IPS DF 6.9 (cell line): ENCODE measurements around the gene CCDC93.
"Not testable (repeated sequence)": the region's sequence is repeated elsewhere in the genome, so short reads cannot be mapped to it uniquely, and the experiment has no call there.

ENCODE experiments used
- DNase-seq: peaks from one replicate; pipeline ENCODE4 v3.0.0-alpha.2; 2013; ENCODE audit warnings: low read depth, low spot score
- H3K27ac ChIP-seq: one replicate; pipeline ENCODE4 v1.5.1; 2013; ENCODE audit warnings: low read length, control low read depth
- H3K27me3 ChIP-seq: 2 replicates; pipeline ENCODE4 v1.6.1; 2013; ENCODE audit warnings: mild to moderate bottlenecking, low read length; ENCODE audit not compliant: control insufficient read depth, insufficient read depth
- H3K36me3 ChIP-seq: 2 replicates; pipeline ENCODE4 v1.6.1; 2013; ENCODE audit warnings: low read length; ENCODE audit not compliant: control insufficient read depth, insufficient read depth
- H3K4me1 ChIP-seq: 2 replicates; pipeline ENCODE4 v1.6.1; 2013; ENCODE audit warnings: low read length; ENCODE audit not compliant: control insufficient read depth, insufficient read depth
- H3K4me3 ChIP-seq: 2 replicates; pipeline ENCODE4 v1.5.1; 2013; ENCODE audit warnings: mild to moderate bottlenecking, low read length
- H3K9me3 ChIP-seq: 2 replicates; pipeline ENCODE4 v1.6.1; 2013; ENCODE audit warnings: low read length, inconsistent platforms; ENCODE audit not compliant: control insufficient read depth, insufficient read depth
- WGBS: extraction: QIAGEN DNeasy Blood & Tissue Kit; methylation state at CpG from one replicate; pipeline ENCODE4 v1.1.7; 2013; ENCODE audit warnings: mixed read lengths, missing lambda C conversion rate; ENCODE audit not compliant: insufficient read length, insufficient coverage; 5-methylcytosine and 5-hydroxymethylcytosine counted together

Gene CCDC93

DNA sequence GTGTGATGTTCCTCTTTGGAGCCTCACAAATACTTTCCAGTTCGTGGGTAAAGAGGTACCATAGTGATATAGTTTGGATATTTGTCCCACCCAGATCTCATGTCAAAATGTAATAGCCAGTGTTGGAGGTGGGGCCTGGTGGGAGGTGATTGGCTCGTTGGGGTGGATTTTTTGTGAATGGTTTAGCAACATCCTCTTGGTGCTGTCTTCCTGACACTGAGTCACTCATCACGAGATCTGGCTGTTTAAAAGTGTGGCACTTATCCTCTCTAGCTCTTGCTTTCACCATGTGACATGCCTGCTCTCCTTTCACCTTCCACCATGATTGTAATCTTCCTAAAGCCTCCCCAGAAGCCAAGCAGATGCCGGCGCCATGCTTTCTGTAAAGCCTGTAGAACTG, 3.0 kb upstream of the CCDC93 start:
- no peaks in the 10 kb centered on the region; the same call in 1 of the 2 replicates for H3K27me3 ChIP-seq
- DNase-seq: no peak
- no peak overlapping the region for H3K4me3 ChIP-seq
- no peak overlapping the region for H3K27ac ChIP-seq
- no peaks in the 10 kb centered on the region for H3K9me3 ChIP-seq
- no CpG with 5 or more reads among the region's 5 CpGs for WGBS
- no peaks in the 10 kb centered on the region for H3K36me3 ChIP-seq
- 0 out of 2 replicates have a peak, but pooled peaks cover 4% of the 10 kb centered on the region for H3K4me1 ChIP-seq

DNA sequence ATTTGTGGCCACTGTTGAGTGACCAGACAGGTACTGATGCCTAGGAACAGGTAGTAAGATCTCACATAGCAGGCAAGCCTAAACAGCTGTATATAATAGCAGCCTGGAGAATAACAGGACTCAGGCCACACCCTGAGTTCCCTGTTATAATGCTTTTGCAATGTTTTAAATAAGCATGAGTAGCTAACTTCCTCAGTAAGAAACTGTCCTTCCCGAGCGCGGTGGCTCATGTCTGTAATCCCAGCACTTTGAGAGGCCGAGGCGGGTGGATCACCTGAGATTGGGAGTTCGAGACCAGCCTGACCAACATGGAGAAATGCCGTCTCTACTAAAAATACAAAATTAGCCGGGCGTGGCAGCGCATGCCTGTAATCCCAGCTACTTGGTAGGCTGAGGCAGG, 1.9 kb upstream of the CCDC93 start:
- H3K36me3 ChIP-seq, H3K27ac ChIP-seq, H3K27me3 ChIP-seq, H3K4me3 ChIP-seq, DNase-seq, H3K4me1 ChIP-seq, H3K9me3 ChIP-seq: not testable (repeated sequence)
- no CpG with 5 or more reads among the region's 10 CpGs for WGBS

DNA sequence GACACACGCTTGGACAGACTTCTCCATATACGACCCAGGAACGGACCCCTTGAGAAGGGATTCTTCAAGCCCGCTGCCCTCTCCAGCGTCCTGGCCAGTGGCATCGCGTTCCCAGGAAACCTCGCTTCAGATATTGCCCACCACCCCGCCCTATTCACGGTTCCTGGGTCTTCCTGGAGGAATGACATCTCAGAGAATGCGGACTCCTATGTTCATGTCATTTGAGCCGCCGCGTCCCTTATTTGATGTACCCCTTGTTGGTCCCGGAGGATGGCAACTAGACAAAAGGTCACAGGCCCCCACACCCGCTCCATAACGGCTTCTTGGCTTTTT, 588 bp upstream of the CCDC93 start:
- DNase-seq: no peak
- H3K36me3 ChIP-seq: no peaks in the 10 kb centered on the region
- H3K9me3 ChIP-seq: no peaks in the 10 kb centered on the region
- H3K27me3 ChIP-seq: no peaks in the 10 kb centered on the region; the same call in 1 of the 2 replicates
- no CpG with 5 or more reads among the region's 17 CpGs for WGBS
- H3K4me3 ChIP-seq: peak overlapping the region; percentile 99; the same call in 1 of the 2 replicates
- H3K27ac ChIP-seq: no peak overlapping the region
- H3K4me1 ChIP-seq: 0 out of 2 replicates have a peak, but pooled peaks cover 1% of the 10 kb centered on the region

DNA sequence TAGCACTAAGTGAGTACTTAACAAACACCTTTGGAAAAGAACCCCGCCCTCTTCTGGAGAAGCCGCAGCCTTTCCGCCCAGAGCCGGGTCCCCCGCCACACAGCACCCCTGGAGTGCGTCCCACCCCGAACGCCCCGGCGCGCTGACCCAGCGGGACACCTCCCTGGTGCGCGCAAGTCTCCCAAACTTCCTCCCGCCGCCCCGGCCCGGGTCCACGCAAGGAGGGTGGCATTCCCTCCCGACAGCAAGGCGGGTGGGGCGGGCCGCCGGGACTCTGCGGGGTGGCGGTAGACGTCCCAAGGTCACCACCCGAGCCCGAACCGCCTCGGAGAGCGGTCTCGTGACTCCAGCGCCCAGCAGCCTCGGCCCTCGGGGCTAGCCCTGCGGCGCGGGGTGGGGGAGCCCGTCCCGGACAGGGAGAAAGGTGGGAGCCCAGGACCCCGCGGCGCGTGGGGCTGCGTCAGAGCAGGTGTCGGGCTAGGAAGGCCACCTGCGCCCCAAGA, 598 bp downstream of the CCDC93 start:
- H3K36me3 ChIP-seq: no peaks in the 10 kb centered on the region
- no peak for DNase-seq
- H3K4me3 ChIP-seq: peak overlapping the region; percentile 99
- no peaks in the 10 kb centered on the region for H3K9me3 ChIP-seq
- no CpG with 5 or more reads among the region's 48 CpGs for WGBS
- H3K27ac ChIP-seq: no peak overlapping the region
- 0 out of 2 replicates have a peak, but pooled peaks cover 1% of the 10 kb centered on the region for H3K4me1 ChIP-seq
- no peaks in the 10 kb centered on the region; the same call in 1 of the 2 replicates for H3K27me3 ChIP-seq

DNA sequence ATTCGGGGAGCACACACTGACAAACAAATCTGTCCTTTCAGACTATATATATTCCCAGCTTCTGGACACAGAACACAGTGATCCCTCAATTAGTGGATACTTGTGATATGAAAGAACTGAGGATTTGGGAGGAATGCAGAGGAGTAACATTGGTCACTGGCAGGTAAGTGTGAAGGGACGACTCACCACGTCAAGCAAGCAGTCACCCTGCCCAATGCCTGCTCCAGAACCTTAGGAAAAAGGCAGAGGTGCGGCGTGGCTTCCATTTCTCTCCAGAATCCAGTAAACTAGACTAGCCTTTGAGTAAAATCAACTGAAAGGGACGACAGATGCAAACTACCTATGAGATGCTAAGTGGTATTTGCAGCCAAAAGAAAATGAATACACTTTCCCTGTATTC, 1.1 kb downstream of the CCDC93 start:
- no peak for DNase-seq

DNA sequence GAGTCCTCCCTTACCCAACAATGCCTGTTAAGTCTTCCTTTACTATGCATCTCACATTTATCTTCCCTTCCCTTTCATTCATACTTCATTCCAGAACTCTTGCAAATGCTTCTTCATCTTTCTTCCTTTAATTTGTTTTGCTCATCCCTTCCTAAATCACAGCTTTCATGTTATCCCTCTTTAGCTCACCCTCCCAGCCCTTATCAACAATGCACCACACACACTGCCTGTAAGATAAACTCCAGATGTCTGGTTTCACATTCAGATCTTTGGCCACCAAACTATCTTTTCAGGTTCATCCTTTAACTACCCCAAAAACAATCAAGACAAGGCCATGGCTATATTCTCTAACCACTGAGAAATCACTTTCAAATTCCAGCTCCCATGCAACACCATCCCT, 3.4 kb downstream of the CCDC93 start:
- H3K4me1 ChIP-seq: 0 out of 2 replicates have a peak, but pooled peaks cover 1% of the 10 kb centered on the region
- H3K27ac ChIP-seq: no peak overlapping the region
- peaks cover 6% of the 10 kb centered on the region; the same call in 1 of the 2 replicates for H3K36me3 ChIP-seq
- H3K27me3 ChIP-seq: no peaks in the 10 kb centered on the region; the same call in 1 of the 2 replicates
- no peak overlapping the region for H3K4me3 ChIP-seq
- no peak for DNase-seq
- no peaks in the 10 kb centered on the region for H3K9me3 ChIP-seq

More for the DNA sequence above, 1.1 kb downstream of the CCDC93 start:
- WGBS: no CpG with 5 or more reads among the region's 6 CpGs
- no peak overlapping the region for H3K27ac ChIP-seq
- peak overlapping the region; percentile 99; the same call in 1 of the 2 replicates for H3K4me3 ChIP-seq
- no peaks in the 10 kb centered on the region for H3K9me3 ChIP-seq
- H3K36me3 ChIP-seq: peaks cover 2% of the 10 kb centered on the region; the same call in 1 of the 2 replicates
- H3K4me1 ChIP-seq: 0 out of 2 replicates have a peak, but pooled peaks cover 1% of the 10 kb centered on the region
- no peaks in the 10 kb centered on the region; the same call in 1 of the 2 replicates for H3K27me3 ChIP-seq

DNA sequence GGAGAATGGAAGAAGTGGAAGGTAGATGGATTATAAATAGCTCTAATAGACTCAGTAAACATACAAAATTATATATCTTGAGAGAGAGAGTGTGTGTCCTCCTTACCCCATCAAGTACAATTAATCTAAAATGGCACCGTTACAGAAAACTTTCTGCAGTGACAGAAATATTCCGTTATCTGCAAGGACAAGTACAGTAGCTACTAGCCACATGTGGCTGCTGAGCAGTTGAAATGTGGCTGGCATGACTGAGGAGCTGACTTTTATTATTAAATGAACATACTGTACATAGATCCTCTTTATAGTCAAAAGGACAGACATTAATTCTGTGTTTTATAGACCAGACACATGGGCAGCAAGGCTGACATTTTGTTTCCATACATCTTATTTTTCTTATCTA, 7.0 kb downstream of the CCDC93 start:
- Histone ChIP-seq H3K4me1 (no peaks in the 10 kb centered on the region; the same call in 1 of the 2 replicates), H3K4me3 (no peak overlapping the region), H3K36me3 (peaks cover 6% of the 10 kb centered on the region; the same call in 1 of the 2 replicates), H3K9me3 (no peaks in the 10 kb centered on the region), H3K27me3 (no peaks in the 10 kb centered on the region), H3K27ac (no peak overlapping the region)
- no peak for DNase-seq
- no CpG with 5 or more reads among the region's 2 CpGs for WGBS

DNA sequence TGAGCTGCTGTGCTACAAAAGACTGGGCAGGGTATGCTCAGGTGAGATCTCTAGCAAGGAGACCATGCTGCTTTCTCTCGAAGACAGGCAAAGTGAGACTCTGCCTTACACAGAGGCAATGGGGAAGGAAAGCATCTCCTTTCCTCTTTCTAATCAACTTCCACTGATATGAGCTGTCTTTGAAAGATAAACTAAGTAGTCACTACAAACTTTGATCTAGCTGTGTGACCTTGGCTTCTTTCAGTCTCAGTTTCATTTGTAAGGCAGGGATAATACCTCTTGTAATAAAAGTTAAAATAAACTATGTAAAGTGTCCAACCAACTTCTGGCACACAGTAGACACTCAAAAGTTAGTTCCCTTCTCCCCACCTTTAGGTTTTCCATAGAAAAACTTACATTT, 7.5 kb downstream of the CCDC93 start:
- no peak for DNase-seq
- no peak overlapping the region for H3K27ac ChIP-seq
- WGBS: no CpG with 5 or more reads among the region's 1 CpG
- H3K4me3 ChIP-seq: no peak overlapping the region
- H3K9me3 ChIP-seq: no peaks in the 10 kb centered on the region
- H3K36me3 ChIP-seq: peaks cover 6% of the 10 kb centered on the region; the same call in 1 of the 2 replicates
- H3K4me1 ChIP-seq: no peaks in the 10 kb centered on the region; the same call in 1 of the 2 replicates
- H3K27me3 ChIP-seq: no peaks in the 10 kb centered on the region

DNA sequence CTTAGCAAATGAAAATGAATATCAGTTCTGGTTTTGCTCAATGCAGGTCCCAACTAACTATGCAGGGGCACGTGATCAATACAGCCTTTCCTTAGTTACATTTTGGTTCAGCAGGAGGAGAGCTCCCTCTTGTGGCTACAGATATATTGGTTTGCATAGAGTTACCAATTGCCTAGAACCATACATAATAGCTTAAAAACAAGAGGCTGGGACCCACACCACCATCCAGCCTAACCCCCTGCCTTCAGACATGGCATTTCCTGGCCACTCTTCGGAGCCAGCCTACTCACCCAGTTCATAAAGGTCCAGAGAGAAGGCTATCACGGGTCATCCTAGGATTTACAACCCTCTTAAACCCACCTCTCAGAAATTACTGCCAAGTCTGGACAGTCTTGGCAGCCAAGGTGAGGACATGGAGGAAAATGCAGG, 10.5 kb downstream of the CCDC93 start:
- H3K27ac ChIP-seq: no peak overlapping the region
- no peaks in the 10 kb centered on the region for H3K27me3 ChIP-seq
- H3K4me3 ChIP-seq: no peak overlapping the region
- H3K4me1 ChIP-seq: no peaks in the 10 kb centered on the region; the same call in 1 of the 2 replicates
- DNase-seq: peak; percentile 48
- H3K36me3 ChIP-seq: peaks cover 6% of the 10 kb centered on the region; the same call in 1 of the 2 replicates
- no CpG with 5 or more reads among the region's 3 CpGs for WGBS
- no peaks in the 10 kb centered on the region for H3K9me3 ChIP-seq

DNA sequence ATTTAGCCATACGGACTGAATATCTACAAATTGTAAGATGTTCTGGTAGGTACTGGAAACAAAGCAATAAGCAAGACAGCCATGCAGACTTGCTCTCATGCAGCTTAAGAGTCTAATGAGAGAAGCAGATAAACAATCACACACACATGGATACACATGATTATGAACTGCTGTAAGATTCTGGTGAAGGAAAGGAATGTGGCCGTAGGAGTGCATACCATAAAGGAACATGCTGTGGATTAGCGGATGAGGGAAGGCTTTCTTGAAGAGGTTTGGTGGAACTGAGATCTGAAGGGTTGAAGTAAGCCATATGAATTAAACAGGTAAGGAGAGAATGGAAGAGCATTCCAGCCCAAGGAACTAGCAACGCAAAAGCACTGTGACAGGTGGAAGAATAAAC, 13.8 kb downstream of the CCDC93 start:
- no peak overlapping the region for H3K27ac ChIP-seq
- no peaks in the 10 kb centered on the region; the same call in 1 of the 2 replicates for H3K36me3 ChIP-seq
- DNase-seq: no peak
- no peaks in the 10 kb centered on the region for H3K9me3 ChIP-seq
- no peak overlapping the region for H3K4me3 ChIP-seq
- no peaks in the 10 kb centered on the region for H3K27me3 ChIP-seq
- WGBS: no CpG with 5 or more reads among the region's 4 CpGs
- no peaks in the 10 kb centered on the region; the same call in 1 of the 2 replicates for H3K4me1 ChIP-seq

DNA sequence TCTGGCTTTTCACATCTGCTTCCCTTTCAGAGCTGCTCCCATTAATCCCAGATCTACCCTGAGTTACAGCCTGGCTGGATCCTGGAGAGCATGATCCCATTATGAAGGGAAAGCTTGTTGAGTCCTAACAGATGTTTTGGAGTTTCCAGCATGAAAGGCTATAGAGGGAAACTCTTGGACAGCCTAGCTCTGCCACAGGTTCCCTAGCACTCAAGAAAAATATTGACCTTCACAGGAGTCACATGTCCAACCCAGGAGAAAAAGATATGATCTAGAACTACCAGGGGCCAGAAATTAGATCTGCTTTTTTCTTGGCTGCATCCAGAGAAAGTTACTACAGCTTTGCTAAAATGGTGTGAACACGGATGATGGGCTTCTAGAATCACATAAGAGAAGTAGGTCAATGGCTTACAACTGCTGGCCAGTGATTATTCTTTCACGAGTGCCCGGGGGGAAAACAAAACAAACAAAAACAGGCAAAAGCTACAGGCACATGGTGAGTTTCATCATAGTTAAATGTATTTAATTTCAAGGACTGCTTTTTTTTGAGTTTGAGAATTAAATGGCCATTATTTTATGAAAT, 15.9 kb downstream of the CCDC93 start:
- no peaks in the 10 kb centered on the region for H3K27me3 ChIP-seq
- WGBS: no CpG with 5 or more reads among the region's 3 CpGs
- H3K36me3 ChIP-seq: no peaks in the 10 kb centered on the region; the same call in 1 of the 2 replicates
- H3K9me3 ChIP-seq: no peaks in the 10 kb centered on the region
- no peaks in the 10 kb centered on the region for H3K4me1 ChIP-seq
- no peak overlapping the region for H3K4me3 ChIP-seq
- H3K27ac ChIP-seq: no peak overlapping the region
- no peak for DNase-seq
